C1 segment of cervical spinal cord (tissue), 14 donors: ENCODE results near the gene SLC7A5.
"Not testable (repeated sequence)": the region's sequence is repeated elsewhere in the genome, so short reads cannot be mapped to it uniquely, and the experiment has no call there.

Source experiments
- DNase-seq, 14 donors: peaks; one replicate each; lab custom pipeline; 2025; lab: John Stamatoyannopoulos, UW

Gene SLC7A5

DNA sequence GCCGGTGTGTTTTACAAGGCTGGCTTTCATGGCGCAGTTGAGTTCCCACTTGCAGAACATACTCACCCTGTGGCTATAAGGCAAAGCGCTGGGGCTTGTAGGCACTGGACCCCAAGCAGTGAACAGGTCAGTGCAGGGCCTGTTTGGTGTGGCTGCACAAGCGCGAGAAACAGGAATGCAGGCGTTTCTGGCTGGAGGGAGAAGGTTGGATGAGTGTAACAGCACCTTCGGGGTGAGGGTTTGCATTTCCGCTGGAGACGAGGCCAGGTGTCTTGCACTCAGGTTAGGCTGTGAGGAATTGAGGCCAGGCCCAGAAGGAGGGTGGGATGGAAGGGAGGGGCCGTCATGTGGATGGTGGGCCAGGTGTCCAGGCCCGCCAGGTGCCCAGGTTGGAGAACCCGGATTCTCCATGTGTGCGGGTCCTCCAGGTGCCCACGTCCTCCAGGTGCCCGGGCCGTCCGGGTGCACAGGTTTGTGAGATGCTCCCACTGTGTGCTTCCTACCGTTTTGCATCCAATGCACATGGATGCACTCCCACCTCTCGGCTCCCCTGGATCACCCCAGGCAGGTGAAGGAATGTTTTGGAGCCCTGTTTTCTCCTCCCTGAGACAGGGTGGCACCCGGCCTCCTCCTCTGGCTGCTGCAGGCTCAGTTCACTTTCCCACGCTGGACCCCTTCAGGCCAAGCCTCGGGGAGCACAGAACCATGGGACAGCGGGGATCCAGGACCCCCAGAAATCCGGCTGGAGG, 46.0 kb downstream of the SLC7A5 start:
- no peak for DNase-seq

DNA sequence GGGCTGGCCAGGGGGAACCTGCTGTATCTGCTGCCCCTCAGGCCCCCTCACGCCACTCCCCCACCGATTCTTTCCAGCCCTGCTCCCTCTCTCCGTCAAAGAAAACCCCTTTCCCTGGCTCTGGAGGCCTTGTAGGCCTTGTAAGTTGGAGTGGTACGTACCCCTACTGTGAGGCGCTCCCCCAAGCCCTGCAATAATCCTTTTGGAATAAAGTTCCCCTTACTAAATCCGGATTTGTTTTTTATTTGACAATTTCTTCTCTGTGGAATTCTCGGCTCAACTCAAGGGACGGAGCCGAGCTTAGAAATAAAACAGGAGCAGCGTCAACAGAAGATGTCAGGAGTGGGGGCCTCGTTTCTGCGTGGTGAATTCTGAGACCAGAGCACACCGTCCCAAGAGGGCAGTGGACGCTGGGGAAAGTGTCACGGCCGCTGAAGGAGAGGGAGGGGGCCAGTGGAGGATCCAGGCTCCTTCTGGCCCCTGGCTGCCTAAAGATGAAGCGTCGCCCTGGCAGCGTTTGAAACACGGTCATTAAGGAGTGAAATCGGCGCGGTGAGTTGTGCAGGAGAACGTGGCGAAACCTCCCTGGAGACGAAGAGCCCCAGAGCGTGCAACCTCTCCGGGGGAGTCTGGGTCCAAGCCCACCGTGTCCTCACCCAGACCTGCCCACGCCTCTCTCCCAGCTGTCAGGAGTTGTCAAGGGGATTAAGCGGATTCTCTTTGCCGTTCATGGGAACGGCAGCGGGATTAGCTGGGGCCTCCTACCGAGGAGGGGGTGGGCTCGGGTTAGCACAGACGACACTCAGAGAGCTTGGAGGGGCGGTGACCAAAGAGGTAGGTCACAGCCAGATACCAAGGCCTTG, 47.0 kb downstream of the SLC7A5 start:
- DNase-seq = no peak

DNA sequence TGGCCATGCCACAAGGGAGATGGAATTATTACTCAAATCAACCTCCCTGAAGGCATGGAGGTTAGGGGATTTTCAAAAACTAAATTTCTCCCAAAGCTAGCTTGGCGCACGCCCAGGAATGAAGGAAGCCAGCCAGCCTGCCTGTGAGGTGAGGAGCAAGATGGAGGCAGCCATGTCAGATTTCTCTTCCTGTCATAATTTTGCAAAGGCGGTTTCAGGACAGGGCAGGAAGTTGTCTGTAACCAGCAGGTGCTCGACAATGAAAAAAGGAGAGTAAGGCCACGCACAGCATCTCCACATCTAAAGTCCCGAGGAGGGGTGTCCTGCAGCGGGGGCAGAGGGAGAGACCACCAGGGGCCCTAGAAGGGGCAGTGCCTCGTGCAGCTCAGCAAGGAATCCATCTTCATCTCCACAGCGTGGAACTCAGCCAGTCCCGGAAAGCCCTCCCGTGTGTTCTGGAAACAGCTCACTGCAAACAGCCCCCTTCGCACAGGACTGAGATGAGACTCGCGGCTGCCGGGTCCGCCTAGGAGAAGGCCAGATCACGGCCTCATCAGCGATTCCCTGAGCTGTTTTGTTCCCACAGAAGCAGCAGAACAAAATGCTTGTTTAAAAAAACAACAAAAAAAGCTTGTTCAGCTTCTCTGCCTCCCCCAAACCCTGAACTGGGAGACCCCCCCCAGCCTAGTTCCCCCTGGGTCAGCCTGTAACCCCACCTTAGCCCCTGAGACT, 47.8 kb downstream of the SLC7A5 start:
- DNase-seq = no peak

DNA sequence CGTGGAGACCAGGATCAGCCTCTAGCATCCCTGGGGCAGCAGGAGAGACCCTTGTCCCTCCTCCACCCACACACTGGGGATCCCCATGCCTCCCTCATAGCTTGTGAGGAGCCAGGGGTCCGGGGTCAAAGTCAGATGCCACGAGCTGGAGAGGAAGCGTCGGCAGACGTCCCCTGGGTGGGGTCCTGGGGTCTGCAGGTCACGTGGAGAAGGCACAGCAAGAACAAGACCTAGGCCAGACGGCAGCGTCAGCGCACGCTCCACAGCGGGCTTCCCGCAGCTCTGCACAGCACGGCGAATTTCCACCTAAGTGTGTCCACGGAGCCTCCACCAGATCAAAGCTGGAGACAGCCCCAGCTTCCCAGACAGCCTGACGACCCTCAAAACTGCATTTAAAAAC, 49.3 kb downstream of the SLC7A5 start:
- no peak for DNase-seq

DNA sequence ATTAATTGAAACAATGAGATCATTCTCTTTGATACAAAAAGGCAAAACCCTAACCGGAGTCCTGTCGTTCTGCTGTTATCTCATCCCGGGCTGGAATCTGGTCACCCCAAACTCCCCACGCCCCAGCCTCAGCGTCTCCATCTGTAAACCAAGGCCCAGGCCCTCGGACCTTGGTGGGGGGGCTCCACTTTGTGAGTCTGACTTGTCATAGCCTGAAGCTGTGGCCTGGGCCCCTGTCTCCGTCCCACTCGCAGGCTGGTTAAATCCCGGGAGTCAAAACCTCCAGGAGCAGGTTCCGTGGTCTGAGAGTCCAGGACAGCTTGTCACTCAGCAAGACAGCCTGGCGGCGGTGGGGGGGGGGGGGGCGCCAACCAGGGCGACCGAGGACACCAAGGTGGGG, 50.0 kb downstream of the SLC7A5 start:
- DNase-seq = no peak

DNA sequence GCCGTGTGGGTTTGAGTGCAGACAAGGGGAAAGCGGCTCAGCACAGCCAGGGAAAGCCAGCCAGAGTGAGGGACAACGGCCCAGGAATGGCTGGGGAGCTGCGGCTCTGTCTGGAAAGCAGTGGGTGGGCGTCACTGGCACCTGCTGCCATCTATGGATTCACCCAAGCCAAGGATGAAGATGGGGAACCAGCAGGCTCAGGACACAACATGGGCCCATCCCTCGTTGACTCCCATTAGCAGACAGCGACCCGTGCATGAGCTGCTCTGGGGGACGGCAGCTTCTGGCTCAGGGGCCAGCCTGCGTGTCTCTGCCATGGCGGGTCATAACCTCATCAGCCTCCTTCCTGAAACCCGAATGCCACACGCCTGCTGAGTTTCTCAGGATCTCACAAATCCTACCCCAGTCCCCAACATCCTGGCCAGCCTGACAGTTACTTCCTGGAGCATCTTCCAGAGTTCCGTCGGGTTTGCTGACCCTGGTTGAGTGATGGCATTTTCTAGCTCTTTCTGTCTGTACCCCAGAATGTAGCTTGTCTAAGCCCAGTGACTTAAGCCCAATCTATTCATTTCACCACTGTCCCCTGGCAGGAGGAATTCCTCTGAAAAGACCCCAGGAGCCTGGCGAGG, 50.7 kb downstream of the SLC7A5 start:
- DNase-seq = peak in 1 of 14 donors; percentile 30

DNA sequence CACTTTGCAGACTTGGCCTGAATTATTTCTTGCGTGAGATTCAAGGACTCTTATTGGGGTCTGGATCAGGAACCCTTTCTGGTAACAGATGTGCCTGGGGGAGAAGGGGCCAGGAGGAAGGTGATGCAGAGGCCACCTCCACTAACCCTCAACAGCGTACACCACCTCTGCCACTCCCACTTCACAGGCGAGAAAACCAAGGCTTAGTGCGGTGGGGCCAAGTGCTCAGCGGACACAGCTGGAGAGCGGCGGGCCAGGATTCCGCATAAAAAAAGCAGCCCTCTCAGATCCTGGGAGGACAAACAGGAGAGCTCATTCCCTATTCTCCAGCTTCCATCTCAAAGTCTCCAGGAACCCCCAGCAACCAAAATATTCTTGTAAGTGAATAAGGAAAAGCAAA, 51.4 kb downstream of the SLC7A5 start:
- DNase-seq = no peak

DNA sequence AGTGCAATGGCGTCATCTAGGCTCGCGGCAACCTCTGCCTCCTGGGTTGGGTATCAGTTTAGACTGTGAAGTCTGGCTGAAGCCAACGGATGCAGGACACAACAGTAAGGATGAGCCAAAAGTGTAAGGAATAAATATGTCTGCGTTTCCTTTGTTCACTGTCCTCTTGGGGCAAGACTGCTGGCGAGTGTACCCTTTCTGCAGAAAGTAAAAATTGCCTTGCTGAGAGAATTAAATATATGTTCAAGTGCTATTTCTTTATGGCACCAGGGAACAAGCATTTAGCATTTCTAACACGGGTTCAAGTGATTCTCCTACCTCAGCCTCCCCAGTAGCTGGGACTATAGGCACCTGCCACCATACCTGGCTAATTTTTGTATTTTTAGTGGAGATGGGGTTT, 51.9 kb downstream of the SLC7A5 start:
- DNase-seq = not testable (repeated sequence)

DNA sequence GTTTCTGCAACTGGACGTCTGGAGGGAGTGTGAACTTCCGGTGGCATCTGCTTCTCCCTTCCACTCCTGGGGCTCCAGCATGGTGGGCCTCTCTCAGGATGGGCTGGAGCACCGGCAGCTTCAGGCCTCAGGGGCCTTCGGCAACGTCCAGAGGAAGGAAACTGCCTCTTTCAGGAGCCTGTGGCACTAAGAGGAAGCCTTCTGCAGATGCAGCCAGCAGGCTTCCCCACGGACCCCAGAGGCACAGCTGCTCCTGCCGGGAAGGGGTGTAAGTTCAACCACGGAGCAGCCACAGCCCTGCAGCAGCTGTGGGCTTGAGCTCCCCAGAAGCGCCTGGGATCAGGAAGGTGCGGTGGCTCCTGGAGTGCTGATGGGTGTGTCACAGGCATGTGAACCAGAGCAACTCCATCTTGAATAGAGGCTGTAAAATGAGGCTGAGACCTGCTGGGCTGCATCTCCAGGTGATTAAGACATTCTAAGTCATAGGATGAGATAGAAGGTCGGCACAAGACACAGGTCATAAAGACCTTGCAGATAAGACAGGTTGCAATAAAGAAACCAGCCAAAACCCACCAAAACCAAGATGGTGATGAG, 52.7 kb downstream of the SLC7A5 start:
- DNase-seq = no peak

DNA sequence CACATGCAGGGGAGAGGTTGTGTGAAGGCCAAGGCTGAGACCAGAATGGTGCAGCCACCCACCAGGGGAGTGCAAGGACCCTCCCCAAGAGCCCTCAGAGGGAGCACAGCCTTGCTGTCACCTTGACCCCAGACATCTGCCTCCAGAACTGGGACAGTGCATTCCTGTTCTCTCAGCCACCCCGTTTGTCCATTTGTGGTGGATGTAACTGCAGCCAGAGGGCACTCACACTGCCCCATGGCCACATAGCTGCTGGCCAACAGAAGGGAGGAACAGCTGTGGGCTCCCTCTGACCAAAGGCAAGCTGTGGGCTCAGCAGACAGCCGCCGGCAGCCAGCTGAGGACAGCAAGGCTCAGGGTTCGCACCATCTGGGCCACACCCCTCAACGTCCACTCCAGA, 53.7 kb downstream of the SLC7A5 start:
- no peak for DNase-seq

DNA sequence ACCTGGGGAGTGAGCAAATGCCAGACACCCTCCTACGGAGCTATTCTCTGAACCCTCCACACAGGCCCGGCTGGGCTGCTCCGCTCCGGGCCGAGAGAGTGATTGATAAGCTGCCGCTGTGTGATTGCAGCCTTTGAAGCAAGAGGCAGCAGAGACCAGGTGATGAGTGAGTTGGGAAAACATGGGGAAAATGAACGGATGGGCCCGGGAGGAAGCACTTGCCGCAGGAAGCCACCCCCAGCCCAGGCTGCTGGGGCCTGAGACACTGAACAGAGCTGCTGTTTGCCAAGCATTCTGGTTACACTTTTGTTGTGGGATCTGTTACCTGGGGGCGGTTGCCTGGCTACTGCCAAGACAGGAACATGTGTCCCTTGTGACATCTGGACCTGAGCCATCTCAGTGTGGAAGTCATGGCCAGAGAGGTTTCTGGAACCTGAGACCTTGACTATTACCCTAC, 57.1 kb downstream of the SLC7A5 start:
- DNase-seq = no peak

DNA sequence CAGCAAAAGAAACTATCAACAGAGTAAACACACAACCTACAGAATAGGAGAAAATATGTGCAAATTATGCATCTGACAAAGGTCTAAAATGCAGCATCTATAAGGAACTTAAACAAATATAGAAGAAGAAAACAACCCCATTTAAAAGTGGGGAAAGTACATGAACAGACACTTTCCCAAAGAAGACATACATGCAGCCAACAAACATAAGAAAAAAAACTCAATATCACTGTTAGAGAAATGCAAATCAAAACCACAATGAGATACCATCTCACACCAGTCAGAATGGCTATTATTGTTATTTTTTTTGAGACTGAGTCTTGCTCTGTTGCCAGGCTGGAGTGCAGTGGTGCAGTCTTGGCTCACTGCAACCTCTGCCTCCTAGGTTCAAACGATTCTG, 57.9 kb downstream of the SLC7A5 start:
- DNase-seq = not testable (repeated sequence)

DNA sequence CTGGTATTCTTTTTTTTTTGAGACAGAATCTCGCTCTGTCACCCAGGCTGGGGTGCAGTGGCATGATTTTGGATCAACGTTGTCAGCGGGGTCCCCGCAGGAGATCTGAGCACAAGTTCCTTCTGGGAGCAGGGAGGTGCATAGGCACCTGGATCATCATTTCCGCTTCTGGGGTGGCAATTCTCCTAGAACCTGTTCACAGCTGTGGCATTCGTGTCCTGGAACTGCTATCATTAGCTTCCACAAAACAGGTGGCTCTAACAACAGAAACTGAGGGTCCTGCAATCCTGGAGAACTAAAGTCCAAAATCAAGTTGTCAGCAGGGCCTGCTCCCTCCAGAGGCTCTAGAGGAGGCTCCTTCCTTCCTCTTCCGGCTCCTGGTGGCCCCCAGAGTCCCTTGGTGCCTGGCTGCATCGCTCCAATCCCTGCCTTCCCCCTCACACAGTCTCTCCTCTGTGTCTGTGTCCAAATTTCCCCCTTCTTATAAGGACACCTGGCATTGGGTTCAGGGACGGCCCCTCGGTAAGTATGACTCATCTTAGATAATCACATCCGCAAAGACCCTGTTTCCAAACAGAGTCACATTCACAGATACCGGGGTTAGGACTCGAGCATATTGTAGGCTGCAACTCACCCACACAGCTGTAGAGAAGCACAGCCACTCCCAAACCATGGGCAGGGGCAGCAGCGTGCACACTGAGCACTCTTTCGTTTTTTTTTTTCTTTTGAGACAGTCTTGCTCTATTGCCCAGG, 60.0 kb downstream of the SLC7A5 start:
- DNase-seq = no peak

DNA sequence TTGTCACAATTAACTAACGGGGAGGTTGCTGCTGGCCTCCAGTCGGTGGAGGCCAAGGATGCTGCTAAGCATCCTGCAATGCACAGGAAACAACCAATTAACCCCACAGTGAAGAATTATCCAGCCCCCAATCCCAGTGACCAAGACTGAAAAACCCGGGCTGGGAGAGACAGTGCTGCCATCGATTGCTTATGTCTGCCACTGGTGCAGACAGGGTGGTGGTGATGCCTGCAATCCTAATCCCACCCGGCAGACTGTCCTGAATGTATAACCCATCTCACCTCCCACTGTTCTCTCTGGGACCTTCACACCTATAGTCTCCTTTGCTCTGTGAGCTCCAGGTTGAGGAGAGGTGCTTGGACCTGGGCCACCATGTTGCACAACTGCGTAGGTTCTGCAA, 61.2 kb downstream of the SLC7A5 start:
- DNase-seq = no peak

DNA sequence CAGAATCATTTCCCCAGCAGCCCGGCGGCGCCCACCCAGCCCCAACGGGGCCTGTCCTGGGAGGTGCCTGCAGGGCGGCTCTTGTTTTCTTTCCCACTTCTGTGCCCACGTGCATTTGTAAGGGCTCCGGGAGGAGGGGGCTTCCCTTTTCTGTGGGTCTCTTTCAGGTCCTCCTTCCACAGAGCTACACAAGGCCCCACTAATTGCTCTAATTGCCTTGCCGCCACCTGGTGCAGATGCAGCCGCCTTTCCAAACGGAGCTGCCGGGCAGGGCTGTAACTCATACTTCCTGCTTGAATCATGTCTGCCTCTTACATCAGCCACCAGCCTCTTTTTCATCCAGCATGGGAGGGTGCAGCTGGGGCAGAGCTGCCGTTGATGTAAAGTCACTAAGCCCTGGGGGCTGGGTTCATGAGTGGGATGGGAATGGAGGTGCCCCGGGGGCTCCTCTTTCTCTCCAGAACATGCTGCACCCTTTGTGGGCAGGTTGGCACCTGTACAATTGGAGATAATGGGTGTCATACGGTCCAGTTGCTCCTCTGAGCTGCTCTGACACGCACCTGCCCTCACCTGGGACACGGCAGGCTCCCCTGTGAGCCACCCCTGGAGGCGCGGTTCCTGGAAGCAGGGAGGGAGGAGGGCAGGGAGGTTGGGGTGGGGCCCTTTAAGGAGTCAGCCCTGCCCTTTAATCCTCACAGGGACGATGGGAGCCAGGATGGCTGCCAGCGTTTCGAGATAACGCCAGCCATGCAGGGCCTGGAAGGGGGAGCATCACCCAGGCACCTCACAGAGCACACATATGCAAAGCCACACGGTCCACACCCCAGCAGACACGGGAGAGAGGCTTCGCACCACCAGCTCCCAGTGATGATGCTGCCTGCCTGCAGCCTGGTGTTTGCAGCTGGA, 62.4 kb downstream of the SLC7A5 start:
- peak in 3 of 14 donors; percentile 4 to 51 (median 36) for DNase-seq

DNA sequence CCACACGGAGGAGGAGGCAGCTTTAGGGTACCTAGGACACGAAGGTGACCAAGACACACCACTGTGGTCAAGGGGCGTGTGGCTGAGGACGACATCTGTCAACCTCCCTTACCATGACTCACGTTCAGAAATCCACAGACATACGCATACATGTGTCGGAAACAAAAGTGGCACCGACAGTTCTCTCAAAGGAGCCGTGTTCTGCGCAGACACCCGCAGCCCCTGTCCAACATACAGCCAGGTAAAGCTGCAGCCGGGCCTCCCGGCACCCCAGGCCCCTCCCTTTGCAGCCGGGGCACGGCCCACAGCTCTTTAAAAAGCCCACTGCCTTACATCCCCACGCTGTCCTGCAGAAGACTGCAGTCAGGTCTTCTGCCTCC, 63.1 kb downstream of the SLC7A5 start:
- no peak for DNase-seq

DNA sequence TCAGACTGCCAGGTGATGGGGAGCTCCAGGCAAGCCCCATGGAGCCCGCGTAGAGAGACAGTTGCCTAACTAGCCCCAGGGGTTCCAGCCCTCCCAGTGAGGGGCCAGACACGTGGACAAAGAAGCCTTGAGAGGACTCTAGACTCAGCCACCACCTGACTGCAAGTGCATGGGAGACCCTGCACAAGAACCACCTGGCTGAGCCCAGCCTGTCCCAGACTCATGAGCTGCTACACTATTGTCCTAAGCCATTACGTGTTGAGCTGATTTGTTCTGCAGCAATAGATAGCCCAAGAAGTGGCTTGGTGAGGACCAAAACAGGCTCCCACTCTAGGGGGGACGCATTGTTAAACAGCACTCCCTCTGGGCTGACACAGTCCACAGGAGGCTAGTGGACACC, 65.9 kb downstream of the SLC7A5 start:
- DNase-seq = no peak

DNA sequence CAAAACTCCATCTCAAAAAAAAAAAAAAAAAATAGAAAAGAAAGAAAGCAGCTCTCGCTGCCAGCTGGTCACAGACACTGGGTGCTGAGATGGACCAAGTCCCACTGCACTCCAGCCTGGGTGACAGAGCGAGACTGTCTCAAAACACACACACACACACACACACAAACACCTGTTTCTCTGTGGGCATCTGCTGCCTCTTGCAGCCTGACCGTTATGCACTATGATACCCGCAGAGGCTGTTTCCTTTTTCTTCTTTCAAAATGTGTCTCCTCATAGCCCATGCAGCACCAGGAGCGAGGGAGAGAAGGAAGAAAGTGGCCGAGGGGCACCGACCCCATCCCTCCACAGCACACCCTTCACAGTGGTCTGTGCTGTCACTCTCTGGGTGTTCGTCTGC, 66.6 kb downstream of the SLC7A5 start:
- no peak for DNase-seq

DNA sequence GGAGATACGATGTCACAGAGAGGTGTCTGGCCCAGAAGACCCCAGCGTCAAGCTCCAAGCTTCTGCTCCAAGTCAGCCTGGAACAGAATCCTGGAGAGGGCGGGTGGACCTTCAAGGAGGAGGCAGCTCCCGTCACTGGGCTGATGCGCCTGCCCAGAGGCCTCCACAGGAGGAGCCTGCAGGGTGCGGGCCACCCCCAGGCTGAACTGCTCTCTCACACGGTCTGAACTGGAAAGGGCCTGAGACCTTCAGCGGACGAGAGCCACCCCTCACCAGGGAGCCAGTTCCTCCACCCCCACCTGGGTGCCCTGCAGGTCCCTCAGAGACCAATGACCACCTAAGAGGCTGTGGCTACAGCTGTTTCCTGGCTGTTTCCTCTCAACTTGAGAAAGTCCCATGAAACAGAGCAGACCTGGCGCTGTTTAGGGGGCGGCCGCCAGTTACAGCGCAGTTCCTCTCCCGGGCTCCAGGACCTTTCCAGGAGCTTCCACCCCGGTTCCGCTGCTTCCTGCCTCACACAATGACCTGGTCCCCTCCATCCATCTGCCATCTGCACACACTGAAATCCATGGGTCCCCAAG, 67.5 kb downstream of the SLC7A5 start:
- DNase-seq = no peak
